ENCODE measurements around the gene LDHD.

LDHD gene

GRCh38 chr16:75072239-75072947 is 44.2 kb downstream of the LDHD start:
- H3K9me3 ChIP-seq (ENCODE audit: control insufficient read depth, insufficient read depth, low read length): no peaks in the 10 kb centered on the region
- H3K4me3 ChIP-seq (ENCODE audit: low read depth, low read length): no peak overlapping the region
- H3K9ac ChIP-seq (ENCODE audit: low read depth, low read length): no peak overlapping the region
- H3K36me3 ChIP-seq (ENCODE audit: control insufficient read depth, insufficient read depth, low read length): no peaks in the 10 kb centered on the region
- H3K4me1 ChIP-seq (ENCODE audit: control insufficient read depth, insufficient read depth, low read length): peaks cover 17% of the 10 kb centered on the region
- H3K27me3 ChIP-seq (ENCODE audit: control insufficient read depth, insufficient read depth, low read length): no peaks in the 10 kb centered on the region

DNA sequence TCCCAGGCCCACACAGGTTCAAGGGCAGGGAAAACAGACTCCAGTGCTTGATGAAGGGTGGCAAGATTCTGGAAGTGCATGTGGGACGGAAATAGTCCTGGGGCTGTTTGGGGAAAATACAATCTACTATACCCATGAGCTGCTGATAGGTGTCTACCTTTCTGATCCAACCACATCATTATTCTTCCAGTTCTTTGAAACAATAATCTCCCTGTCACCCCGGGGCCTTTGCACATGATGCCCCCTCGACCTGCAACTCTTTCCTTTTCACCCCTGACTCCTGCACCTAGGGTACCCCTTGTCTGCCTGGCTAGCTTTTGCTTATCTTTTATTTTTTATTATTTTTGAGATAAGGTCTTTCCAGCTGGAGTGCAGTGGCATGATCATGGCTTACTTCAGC is 45.0 kb downstream of the LDHD start:
- H3K4me3 ChIP-seq (ENCODE audit: low read depth, low read length): no peak overlapping the region
- H3K36me3 ChIP-seq (ENCODE audit: control insufficient read depth, insufficient read depth, low read length): no peaks in the 10 kb centered on the region
- no peaks in the 10 kb centered on the region for H3K27me3 ChIP-seq (ENCODE audit: control insufficient read depth, insufficient read depth, low read length)
- peaks cover 17% of the 10 kb centered on the region for H3K4me1 ChIP-seq (ENCODE audit: control insufficient read depth, insufficient read depth, low read length)
- H3K9ac ChIP-seq (ENCODE audit: low read depth, low read length): no peak overlapping the region
- no peaks in the 10 kb centered on the region for H3K9me3 ChIP-seq (ENCODE audit: control insufficient read depth, insufficient read depth, low read length)

DNA sequence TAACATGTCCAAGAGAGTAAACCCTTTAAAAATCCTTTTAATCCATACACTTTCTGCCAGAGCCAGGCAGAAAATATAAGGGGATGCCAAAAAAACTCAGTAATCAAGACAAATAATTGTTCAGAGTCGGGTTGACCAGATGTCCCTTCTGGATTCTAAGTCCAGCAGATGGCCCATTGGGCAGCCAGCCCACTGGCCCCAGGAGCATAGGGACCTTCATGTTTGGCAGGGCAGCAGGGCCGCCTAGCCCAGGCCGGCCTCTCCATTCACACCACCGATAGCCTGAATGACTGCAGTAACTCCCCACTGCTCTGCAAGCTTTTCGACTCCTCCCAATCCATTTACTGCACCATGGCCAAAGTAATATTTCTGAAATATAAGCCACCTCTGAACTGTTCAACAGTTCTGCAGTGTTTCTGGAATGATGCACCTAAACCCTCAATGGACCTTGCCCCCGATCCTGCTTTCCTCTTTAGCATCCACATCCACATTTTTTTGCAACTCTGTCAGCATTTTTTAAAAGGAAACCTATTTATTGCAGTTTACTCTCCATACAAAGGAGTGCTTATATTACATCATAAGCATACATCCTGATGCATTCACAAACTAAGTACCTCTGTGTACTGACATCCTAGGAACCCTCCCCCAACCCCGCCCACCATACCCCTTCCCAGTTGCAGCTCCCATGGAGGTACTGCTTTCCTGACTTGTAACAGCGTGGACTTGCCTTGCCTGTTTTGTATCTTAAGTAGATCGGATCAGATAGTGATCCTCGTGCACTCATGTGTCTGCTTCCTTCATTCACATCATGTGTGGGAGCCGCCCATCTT is 46.4 kb downstream of the LDHD start:
- Histone ChIP-seq H3K4me1 (ENCODE audit: control insufficient read depth, insufficient read depth, low read length) (peaks cover 17% of the 10 kb centered on the region), H3K36me3 (ENCODE audit: control insufficient read depth, insufficient read depth, low read length) (no peaks in the 10 kb centered on the region), H3K4me3 (ENCODE audit: low read depth, low read length) (no peak overlapping the region), H3K9ac (ENCODE audit: low read depth, low read length) (no peak overlapping the region), H3K27me3 (ENCODE audit: control insufficient read depth, insufficient read depth, low read length) (no peaks in the 10 kb centered on the region), H3K9me3 (ENCODE audit: control insufficient read depth, insufficient read depth, low read length) (no peaks in the 10 kb centered on the region)

DNA sequence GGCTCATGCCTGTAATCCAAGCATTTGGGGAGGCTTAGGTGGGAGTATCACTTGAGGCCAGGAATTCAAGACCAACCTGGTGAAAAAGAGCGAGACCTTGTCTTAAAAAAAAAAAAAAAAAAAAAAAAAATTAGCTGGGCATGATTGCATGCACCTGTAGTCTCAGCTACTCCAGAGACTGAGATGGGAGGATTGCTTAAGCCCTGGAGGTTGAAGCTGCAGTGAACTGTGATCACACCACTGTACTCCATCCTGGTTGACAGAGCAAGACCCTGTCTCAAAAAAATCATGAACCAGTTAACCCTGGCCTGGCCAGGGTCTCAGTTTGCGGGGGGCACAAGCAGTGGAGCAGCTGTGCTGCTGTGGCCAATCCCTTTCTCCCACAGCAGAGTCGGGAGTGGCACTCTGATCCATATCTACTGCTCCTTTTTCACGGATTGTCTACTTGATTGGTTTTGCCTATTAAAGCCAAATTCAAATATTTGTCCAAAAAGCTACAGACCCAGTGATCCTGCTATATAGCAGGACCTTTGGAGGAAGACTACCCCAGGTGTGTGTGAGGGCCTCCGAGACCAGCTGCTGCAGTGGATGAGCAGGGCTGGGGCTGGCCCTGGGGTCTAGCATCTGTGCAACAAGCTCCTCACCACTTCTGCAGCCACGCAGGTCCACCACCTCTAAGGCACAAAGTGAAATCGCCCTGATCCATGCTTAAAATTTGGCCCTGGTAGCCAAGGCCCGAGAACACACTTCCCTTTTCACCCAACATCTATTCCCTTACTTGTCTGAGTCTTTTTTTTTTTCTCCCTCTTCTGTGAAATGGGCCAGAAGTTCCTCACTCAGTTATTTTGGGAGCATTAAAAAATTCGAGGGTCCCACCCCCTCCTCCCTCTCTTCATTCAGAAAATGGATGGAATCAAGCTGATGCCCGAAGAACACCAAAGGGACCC is 48.2 kb downstream of the LDHD start:
- H3K4me1 ChIP-seq (ENCODE audit: control insufficient read depth, insufficient read depth, low read length): peaks cover 10% of the 10 kb centered on the region
- no peaks in the 10 kb centered on the region for H3K27me3 ChIP-seq (ENCODE audit: control insufficient read depth, insufficient read depth, low read length)
- H3K36me3 ChIP-seq (ENCODE audit: control insufficient read depth, insufficient read depth, low read length): no peaks in the 10 kb centered on the region
- no peaks in the 10 kb centered on the region for H3K9me3 ChIP-seq (ENCODE audit: control insufficient read depth, insufficient read depth, low read length)
- H3K4me3 ChIP-seq (ENCODE audit: low read depth, low read length): no peak overlapping the region
- H3K9ac ChIP-seq (ENCODE audit: low read depth, low read length): no peak overlapping the region

- Histone ChIP-seq H3K36me3 (ENCODE audit: control insufficient read depth, insufficient read depth, low read length) (no peaks in the 10 kb centered on the region), H3K9me3 (ENCODE audit: control insufficient read depth, insufficient read depth, low read length) (no peaks in the 10 kb centered on the region), H3K27me3 (ENCODE audit: control insufficient read depth, insufficient read depth, low read length) (no peaks in the 10 kb centered on the region), H3K4me3 (ENCODE audit: low read depth, low read length) (no peak overlapping the region), H3K9ac (ENCODE audit: low read depth, low read length) (no peak overlapping the region), H3K4me1 (ENCODE audit: control insufficient read depth, insufficient read depth, low read length) (peaks cover 4% of the 10 kb centered on the region)
Observed at GRCh38 chr16:75066861-75067447, 49.6 kb downstream of the LDHD start.

DNA sequence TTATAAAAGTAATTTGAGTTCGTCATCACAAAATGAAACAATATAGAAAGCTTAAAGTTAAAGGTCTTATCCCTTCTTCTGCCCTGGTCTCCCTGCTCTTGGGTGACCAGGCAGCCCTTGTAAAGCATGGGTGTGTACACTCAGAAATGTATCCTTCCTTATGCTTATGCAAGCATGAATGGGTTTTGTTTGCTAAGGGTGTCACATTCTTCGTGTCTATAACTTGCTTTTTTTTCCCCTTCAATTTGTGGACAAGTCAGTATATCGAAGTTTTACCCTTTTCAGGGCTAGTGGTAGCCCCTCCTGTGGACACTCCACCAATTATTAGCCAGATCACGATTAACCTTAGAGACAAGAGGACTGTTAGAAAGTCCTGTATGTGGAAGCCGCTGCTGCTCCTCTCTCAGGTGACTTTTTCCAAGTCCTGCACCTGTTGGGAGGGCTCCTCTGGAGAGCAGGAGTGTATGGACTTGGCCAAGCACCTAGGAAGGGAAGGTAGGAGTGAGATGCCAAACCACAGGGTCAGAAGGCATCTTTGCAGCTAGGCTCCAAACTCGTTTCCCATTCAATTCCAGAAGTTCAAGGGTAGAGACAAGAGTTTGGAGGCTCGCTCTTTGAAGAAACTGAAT is 50.9 kb downstream of the LDHD start:
- no peak overlapping the region for H3K9ac ChIP-seq (ENCODE audit: low read depth, low read length)
- H3K9me3 ChIP-seq (ENCODE audit: control insufficient read depth, insufficient read depth, low read length): no peaks in the 10 kb centered on the region

DNA sequence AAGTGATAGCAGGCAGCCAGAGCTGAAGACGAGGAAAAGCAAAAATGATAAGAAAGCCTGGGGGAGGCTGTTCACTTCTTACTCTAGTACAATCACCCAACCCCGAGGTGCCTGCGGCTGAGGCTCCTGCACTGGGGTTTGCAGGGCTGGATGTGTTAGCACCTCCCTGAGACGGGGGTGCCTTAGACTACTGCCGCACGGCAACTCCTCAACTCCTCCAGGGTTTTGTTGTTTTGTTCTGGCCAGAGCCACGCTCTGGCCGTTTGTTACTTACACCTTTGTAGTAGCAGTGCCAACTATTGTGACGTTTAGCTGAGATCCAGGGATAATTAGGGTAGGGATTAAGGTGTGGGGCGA is 51.5 kb downstream of the LDHD start:
- Histone ChIP-seq H3K9ac (ENCODE audit: low read depth, low read length) (no peak overlapping the region), H3K4me3 (ENCODE audit: low read depth, low read length) (no peak overlapping the region), H3K9me3 (ENCODE audit: control insufficient read depth, insufficient read depth, low read length) (no peaks in the 10 kb centered on the region), H3K4me1 (ENCODE audit: control insufficient read depth, insufficient read depth, low read length) (peaks cover 9% of the 10 kb centered on the region), H3K27me3 (ENCODE audit: control insufficient read depth, insufficient read depth, low read length) (no peaks in the 10 kb centered on the region), H3K36me3 (ENCODE audit: control insufficient read depth, insufficient read depth, low read length) (no peaks in the 10 kb centered on the region)

More for the DNA sequence above, 50.9 kb downstream of the LDHD start:
- Histone ChIP-seq H3K27me3 (ENCODE audit: control insufficient read depth, insufficient read depth, low read length) (no peaks in the 10 kb centered on the region), H3K36me3 (ENCODE audit: control insufficient read depth, insufficient read depth, low read length) (no peaks in the 10 kb centered on the region), H3K4me3 (ENCODE audit: low read depth, low read length) (no peak overlapping the region), H3K4me1 (ENCODE audit: control insufficient read depth, insufficient read depth, low read length) (peaks cover 11% of the 10 kb centered on the region)

GRCh38 chr16:75064403-75065148 is 52.0 kb downstream of the LDHD start:
- Histone ChIP-seq H3K9me3 (ENCODE audit: control insufficient read depth, insufficient read depth, low read length) (no peaks in the 10 kb centered on the region), H3K36me3 (ENCODE audit: control insufficient read depth, insufficient read depth, low read length) (no peaks in the 10 kb centered on the region), H3K27me3 (ENCODE audit: control insufficient read depth, insufficient read depth, low read length) (no peaks in the 10 kb centered on the region), H3K4me1 (ENCODE audit: control insufficient read depth, insufficient read depth, low read length) (peaks cover 8% of the 10 kb centered on the region), H3K9ac (ENCODE audit: low read depth, low read length) (no peak overlapping the region), H3K4me3 (ENCODE audit: low read depth, low read length) (no peak overlapping the region)

DNA sequence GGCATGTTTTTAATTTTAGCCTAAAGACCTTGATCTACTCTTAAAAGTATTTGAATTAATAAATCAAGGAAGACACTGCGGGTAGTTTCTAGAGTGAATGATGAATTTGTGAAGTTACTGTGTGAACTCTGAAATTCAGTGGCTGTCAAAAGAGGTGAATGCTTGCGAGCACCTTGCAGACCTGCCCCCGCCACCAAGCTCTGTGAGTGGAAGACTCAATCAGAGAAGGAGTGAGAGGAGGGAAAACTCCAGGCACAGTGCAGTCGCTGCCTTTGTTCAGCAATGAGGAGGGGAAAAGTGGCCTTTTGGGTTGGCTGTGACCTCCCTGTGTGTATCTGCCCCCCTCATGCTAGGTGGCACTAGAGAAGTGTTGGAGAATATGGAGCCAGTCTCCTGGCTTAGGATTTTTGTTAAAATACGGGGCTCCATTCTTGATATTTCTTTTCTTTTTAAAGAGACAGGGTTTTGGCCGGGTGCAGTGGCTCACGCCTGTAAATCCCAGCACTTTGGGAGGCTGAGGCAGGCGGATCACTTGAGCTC is 53.0 kb downstream of the LDHD start:
- no peaks in the 10 kb centered on the region for H3K36me3 ChIP-seq (ENCODE audit: control insufficient read depth, insufficient read depth, low read length)
- H3K4me1 ChIP-seq (ENCODE audit: control insufficient read depth, insufficient read depth, low read length): peaks cover 8% of the 10 kb centered on the region
- no peak overlapping the region for H3K9ac ChIP-seq (ENCODE audit: low read depth, low read length)
- no peaks in the 10 kb centered on the region for H3K27me3 ChIP-seq (ENCODE audit: control insufficient read depth, insufficient read depth, low read length)
- H3K4me3 ChIP-seq (ENCODE audit: low read depth, low read length): no peak overlapping the region
- H3K9me3 ChIP-seq (ENCODE audit: control insufficient read depth, insufficient read depth, low read length): no peaks in the 10 kb centered on the region

- H3K9ac ChIP-seq (ENCODE audit: low read depth, low read length): peak overlapping the region; percentile 16
- H3K9me3 ChIP-seq (ENCODE audit: control insufficient read depth, insufficient read depth, low read length): no peaks in the 10 kb centered on the region
- H3K4me3 ChIP-seq (ENCODE audit: low read depth, low read length): no peak overlapping the region
Observed at GRCh38 chr16:75062976-75063346, 53.6 kb downstream of the LDHD start.

More at GRCh38 chr16:75062976-75063346, 53.6 kb downstream of the LDHD start:
- Histone ChIP-seq H3K27me3 (ENCODE audit: control insufficient read depth, insufficient read depth, low read length) (no peaks in the 10 kb centered on the region), H3K4me1 (ENCODE audit: control insufficient read depth, insufficient read depth, low read length) (peaks cover 8% of the 10 kb centered on the region), H3K36me3 (ENCODE audit: control insufficient read depth, insufficient read depth, low read length) (no peaks in the 10 kb centered on the region)
